Ramos (cell line): Measurements from ENCODE around the gene SUCLG2.
"Not testable (repeated sequence)": the region's sequence is repeated elsewhere in the genome, so short reads cannot be mapped to it uniquely, and the experiment has no call there.

Source experiments
- in situ Hi-C: fragments of 300-500 bp; cut with MboI; formaldehyde crosslinking; loops from one replicate; pipeline ENCODE4 v1.14.3; 2022; ENCODE audit warnings: low sequenced_read_pairs; ENCODE audit not compliant: unreplicated experiment

The SUCLG2 gene

DNA sequence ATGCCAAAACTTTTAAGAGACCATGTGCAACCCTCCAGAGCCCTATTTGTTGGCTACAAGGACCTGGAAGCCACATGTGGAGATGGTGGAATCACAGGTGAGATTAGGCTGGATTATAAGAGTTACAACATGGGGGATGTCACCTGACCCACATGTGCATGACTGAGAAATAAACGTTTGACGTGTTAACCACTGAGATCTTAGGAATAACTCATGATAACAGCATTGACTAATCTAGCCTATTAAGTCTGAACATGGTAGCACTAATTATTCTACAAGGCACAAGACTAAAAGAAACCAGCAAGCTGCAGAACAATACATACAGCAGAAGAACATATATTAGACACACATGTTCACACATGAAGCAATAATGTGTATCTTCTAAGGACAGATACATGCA lies 38.4 kb downstream of the SUCLG2 start:
- in situ Hi-C loops = no loop called here

DNA sequence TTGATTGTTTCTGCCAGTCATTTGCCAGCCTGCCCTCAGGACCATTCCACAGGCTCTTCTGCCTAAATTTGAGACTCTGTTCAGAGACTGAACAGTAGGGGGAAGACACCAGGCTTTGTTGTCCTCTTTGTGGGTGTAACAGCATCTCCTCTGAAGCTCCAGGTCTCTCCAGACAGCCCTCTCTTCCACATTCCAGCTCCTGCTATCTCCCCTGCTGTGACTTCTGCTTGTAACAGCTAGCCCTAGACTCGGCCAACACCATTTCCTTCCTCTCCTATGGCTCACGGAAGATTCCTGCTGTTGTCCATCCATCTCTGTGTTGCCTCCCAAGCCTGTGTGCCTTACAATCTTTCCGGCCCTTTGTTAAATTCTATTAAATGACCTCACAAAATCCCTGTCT lies 40.2 kb downstream of the SUCLG2 start:
- in situ Hi-C loops = no loop called here

DNA sequence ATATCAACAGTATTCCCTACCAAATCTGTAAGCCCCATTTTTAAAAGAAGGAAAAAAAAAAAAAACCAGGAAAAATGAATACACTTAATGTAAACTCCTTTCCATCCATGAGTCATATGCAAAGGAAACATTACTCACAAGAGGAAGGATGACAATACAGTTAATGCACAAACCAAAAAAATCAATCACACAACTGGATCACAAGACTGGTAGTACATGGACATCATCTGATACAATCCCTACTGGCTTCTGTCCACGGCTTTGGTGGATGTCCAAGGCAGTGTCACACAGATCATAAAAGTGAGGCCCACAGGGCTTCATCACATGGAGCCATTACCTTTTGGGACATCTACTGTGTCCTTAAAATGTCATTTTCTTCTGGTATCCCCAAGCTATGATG lies 44.0 kb downstream of the SUCLG2 start:
- in situ Hi-C loops = no loop called here

DNA sequence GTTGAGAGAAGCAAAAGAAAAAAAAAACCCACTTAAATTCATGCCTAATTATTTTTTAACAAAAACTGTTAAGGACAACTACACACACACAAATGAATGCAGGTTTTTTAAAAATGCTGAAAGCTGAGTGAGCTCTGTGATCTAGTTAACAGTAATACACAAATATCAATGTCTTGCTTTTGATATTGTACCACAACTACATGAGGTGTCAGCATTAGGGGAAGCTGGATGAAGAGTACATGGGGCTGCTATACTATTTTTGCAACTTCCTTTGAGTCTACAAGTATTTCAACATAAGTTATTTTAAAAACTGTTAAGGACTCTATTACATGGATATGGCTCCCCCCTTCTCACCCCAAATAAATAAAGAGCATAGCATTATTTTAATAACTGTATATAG lies 44.7 kb downstream of the SUCLG2 start:
- in situ Hi-C loops = no loop called here

DNA sequence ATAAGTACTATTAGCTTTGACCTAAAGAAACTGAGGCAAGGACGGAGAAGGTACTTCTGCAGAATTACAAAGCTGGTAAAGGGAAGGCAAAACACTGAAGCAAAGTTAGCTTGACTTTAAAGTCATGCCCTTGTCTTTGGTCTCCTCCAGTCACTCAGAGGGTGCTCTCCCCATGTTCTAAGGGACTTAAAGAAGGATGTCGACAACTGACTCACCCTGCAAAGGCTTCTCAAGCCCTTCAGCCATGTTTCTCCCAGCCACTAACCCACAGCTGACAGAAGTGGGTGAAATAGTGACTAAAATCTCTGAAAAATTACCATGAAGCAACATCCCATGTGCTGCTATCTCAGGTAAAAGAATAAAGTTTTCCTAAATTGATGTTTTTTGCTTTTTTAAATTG lies 46.4 kb downstream of the SUCLG2 start:
- in situ Hi-C loops = no loop called here

DNA sequence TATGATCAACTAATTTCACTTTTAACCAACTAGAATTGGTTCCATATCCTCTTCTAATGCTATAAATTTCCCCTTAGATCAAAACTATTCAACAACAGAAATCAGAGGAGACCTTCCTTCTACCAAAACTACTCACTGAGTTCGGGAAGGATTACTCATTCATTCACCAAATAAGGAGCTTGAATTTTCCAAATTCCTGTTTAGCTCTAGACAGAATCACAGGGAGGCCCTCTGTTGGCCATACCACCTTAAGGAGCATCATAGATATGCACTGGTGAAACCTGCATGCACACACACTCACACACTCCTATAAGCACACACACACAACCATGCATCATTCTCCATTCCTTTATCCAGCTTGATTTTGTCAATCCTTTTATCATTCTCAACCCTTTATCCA lies 49.0 kb downstream of the SUCLG2 start:
- in situ Hi-C loops = no loop called here

DNA sequence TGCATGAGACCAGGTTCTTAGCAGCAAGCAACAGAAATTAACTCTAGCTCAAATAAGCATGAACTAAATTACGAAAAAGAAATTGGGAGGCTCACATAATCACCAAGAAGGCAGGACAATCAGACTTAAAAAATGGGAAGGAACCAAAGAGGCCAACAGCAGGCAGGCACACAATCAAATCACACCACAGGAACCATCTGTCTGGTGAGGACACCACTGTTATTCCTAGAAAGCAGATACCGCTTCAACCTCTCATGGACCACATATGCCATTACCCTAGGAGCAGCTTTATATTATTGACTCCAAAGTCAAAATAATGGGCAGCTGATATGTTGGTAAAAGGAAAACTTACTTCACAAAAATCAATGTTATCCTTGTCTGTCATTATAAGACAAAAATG lies 51.6 kb downstream of the SUCLG2 start:
- in situ Hi-C loops = no loop called here

DNA sequence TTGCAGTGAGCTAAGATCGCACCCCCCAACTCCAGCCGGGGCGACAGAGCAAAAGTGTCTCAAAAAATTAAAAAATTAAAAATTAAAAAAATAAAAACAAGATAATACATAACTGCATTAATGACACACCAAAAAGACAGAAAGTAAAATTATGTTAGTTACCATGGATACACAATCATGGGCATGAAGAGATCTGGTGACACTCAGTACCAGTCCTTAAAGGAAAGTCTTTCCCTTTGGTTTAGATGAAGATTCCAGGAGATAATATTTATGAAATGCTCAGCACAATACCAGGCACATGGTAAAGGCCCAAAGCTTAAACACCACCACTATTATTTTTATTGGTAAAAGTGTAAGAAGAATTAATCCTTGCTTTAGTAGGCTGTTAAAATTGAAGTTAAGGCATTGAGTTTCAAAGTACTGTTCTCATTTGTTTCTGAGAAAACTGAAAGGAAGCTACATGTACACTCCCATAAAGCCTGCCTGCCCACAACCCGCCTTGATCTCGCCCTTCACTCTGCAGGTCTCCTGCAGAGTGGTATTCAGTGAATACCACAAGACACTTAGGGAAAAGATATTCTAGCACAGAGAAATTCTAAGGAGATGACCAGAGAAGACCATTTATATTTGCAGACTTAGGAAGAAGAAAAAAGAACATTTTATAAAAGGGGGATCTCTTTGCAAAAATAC lies 52.3 kb downstream of the SUCLG2 start:
- in situ Hi-C loops = no loop called here

DNA sequence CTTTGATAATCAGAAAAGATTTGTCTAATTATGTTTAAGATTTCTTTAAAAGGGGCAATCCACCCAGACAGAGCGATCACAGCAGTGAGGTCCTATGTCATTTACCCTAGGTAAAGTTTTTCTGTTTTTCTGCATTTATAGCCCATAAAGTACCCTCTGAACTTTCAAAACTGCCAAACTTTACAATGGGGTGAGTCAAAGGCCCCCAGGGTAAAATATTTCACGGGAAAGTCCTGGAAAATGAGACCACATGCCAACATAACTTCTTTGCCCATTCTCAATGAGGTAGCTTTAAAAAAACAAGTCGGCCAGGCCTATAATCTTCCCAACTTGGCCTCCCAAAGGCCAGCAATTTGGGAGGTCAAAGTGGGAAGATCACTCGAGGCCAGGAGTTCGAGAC lies 53.0 kb downstream of the SUCLG2 start:
- in situ Hi-C loops = no loop called here

DNA sequence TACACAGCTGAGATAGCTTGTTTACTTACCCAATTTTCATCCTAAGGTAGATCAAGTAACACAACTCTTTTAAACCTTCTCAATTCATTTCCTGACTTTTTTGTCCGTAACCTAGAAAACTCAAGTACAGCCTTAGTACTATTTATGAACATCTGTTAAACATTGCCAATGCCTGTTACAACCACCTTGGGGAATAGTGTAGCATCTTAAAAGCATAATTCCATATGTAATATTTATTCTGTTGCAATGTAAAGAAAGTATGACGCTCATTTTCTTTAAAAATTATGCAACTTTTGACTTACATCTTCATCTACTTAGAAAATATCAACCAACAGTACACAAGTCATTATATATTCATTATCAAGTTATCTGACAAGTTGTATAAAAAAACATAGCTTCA lies 54.6 kb downstream of the SUCLG2 start:
- in situ Hi-C loops = no loop called here

DNA sequence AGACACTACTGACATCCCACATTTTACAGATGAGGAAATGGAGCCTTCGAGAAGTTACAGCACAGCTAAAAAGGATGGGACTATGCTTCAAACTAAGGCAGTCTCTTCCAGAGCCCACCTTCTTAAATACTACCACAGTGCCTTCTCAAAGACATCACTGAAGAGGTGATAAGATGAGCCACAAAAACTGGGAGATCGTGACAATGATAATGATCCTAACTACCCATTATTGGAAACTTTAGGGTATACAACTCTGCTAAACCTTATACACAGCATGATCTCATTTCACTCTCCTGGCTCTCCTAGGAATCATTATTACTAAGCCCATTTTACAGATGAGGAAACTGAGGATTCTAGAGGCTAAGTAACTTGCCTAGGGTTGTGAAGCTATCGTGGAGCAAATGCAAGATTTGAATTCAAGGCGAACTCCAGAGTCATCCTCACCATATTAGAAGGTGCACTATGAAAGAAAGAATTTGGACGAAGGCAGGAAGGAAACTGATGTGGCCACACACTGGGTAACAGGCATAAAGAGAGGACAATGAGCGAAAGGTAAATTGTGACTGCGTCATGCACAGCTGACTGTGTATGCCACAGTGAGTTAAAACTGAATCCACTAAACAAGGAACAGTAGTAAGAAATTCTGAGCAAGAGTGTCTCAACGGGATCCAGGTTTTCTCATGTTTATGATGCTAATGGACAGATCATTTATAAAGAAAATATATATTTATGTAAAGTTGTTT lies 55.4 kb downstream of the SUCLG2 start:
- in situ Hi-C loops = no loop called here

DNA sequence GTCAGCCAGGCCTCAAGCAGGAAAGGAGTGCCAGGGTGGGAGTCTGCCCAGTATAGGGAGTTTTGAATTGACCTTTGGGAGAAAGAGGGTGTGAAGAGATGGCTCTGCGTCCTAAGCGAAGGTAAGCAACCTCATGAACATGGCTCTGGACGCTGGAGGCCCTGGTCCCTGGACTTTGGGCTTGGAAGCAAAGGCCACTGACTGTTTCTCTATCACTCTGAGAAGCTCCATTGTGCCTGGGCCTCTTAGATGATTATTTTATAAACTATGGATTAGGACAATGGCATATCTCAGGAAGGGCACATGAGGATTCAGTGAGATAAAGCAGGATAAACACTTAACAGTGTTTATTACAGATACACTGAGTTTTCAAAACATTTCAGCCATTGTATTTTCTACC lies 59.0 kb downstream of the SUCLG2 start:
- in situ Hi-C loops = no loop called here

DNA sequence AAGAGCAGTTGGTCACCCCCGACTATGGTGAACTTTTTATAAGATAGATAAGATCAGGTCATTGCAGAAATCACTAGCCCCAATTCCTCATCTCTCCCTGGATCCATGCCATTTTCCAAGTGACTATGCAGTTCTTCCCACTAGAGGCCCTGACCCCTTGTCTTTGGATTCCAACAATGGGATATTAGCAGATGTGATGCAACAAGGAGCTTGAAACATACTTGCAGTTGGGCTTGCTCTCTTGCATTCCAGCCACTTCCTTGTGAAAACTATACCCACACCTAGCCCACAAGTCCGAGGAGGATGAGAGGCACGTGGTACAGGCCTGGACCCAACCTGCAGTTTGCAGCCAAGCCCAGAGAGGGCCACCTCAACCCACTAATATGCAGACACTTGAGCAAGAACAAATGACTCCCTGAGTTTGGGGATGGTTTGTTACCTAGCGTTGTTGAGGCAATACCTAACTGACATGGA lies 60.6 kb downstream of the SUCLG2 start:
- in situ Hi-C loops = no loop called here

DNA sequence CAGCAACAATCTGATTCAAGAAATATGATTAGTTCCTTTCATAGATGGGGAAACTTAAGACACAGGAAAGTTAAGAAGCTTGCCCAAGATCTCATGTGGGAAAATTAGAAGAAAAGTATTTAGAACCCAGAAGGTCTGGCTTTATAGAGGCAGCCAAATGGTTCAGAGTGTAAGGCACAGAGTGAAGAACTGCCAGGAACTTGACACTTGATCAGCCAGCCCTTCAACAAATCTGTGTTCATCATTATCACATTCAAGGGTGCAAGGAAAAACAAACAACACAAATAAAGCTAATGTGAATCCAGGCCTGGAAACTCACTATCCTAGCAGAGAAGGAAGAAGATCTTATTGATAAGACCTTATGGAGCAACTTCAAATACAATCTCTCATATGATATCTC lies 62.4 kb downstream of the SUCLG2 start:
- in situ Hi-C loops = no loop called here

DNA sequence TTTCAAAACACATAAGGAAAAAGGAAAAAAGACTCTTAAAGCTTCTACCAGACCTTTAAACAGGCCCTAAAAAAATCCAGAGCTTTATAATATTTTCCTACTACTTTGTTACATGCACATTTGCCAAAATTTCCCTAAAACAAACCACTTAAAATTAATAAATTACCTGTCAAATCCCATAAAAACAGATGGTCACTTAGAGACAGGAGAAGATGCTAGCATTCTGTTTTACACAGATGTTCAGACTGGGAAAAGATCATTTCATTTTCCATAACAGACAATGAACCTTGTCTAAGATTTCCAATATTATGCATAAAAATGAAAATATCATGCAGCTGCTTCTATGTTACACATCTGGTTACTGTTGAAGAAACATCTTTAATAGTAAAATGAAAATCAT lies 66.6 kb downstream of the SUCLG2 start:
- in situ Hi-C loops = no loop called here

DNA sequence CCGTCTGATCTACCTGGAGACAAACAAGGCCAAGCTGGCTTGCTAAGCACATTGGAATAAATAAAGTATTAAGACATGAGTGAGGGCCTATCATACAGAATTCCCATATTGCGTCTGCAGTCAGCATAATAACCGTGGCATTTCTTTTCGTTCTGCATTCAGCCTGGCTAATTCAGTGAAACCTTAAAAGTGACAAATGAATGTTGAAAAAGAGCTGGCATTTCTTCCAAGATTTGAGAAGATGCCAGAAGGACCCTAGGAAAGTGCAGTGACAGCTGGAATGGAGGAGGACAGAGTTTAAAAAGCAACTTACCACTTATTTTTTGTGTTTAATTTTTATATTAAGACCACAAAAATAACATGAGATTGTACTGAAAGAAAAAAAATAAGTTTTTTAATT lies 67.1 kb downstream of the SUCLG2 start:
- in situ Hi-C loops = no loop called here

DNA sequence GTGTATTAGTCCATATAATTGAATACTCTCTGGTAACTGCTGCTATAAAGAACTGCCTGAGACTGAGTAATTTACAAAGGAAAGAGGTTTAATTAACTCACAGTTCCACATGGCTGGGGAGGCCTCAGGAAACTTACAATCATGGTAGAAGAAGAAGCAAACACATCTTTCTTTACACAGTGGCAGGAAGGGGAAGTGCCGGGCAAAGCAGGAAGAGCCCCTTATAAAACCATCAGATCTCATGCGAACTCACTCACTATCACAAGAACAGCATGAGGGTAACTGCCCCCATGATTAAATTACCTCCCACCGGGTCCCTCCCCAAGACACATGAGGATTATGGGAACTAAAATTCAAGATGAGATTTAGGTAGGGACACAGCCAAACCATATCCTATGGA lies 69.8 kb downstream of the SUCLG2 start:
- in situ Hi-C loops = not testable (repeated sequence)

DNA sequence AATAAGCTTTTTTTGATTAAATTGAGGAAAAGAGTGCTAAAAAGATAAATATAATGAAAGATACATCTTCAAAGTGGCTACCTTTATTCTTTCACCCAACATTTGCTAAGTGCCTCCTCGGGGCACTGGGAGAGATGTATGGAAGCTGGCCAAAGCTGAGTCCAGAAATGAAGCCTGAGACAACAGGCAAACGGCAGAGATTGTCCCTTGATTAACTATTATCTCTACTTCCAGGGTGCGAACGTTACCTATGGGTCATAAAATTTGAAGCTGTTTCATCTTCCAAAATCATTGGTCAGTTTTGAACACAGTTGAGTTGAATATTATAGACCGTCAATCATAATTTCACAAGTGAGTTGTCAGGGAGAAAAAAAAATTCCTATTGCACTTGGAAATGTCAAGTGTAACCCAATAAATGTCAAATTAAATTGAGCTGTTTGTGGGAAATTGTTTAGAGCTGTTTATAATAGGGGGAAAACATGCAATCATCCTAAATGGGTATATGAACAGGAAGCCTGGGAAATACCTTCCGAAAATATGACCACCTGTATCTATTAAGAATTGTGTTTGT lies 73.9 kb downstream of the SUCLG2 start:
- in situ Hi-C loops = no loop called here

DNA sequence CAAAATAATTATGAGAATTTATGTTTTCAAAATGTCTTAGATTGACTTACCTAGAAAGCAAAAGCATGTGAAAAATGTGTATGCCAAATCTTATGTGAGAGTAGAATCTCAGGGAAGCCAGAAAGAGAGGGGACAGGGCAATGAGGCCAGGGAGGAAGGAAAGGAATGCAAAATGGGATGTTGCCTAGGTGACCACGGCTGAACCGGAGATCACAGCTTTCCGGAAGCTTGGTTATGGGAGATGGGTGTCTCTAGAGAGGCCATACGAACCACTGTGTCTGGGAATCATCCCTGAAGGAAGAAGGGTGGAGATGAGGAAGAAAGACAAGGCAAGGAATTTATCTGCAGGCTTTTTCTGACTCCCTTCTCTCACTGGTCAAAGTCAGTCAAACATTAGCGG lies 76.0 kb downstream of the SUCLG2 start:
- in situ Hi-C loops = no loop called here

DNA sequence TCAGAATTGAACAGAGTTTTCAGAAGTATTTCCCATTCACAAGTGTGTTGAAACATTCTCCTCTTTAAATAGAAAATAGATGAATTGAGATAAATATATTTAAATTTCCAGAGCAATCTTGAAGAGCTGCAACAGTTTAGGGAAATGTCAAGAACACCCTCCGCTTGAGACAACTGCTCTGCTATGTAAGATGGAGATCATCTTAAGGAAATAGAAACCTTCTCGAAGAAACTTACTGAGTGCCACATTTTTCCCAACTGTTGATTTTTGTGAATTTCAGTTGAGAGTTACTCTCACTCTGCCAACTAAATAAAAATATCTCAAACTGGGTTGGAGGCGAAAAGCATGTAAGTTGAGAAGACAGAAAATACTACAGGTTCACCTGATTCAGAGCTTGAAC lies 78.0 kb downstream of the SUCLG2 start:
- in situ Hi-C loops = no loop called here

DNA sequence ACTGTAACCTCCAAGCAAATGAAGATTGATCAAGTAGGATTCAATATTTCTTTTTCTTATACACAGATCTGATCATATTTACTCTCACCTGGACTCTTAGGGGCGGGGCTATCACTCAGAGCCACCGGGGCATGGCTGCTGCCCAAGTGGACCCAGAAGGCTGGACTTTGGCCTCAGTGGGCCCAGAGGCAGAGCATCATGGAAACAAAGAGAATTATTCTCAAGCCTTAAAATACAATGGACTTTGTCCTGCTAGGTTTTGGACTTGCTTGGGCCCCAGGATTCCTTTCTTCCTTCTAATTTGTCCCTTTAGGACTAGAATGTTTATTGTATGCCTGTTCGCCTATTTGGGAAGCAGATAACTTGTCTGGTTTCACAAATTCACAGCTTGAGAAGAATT lies 85.1 kb downstream of the SUCLG2 start:
- in situ Hi-C loops = no loop called here

DNA sequence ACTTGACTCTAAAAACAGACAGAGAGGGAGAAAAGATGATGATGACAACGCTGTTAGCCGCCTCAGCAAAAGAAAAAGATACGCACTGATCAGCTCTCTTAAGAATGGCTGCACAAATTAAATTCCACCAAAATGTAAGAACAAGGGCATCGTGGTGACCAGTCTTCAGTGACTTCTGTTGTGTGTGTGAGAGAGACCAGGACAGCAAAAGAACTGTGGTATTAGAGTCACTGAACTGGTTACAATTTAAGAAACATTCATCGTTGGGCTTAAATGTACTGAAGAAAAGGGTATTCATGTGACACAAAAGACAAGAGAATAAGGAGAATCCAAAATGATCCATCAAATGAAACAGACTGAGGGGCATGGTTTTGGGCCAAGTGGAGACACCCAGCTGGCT lies 86.5 kb downstream of the SUCLG2 start:
- in situ Hi-C loops = no loop called here
